CD4-positive, alpha-beta T cell treated with Interleukin-10 for 1 hour (primary cell): ENCODE data around the gene SLC26A3.

Experiments used
- DNase-seq: peaks from one replicate; pipeline ENCODE4 v3.0.0-alpha.2; 2020

Gene SLC26A3

DNA sequence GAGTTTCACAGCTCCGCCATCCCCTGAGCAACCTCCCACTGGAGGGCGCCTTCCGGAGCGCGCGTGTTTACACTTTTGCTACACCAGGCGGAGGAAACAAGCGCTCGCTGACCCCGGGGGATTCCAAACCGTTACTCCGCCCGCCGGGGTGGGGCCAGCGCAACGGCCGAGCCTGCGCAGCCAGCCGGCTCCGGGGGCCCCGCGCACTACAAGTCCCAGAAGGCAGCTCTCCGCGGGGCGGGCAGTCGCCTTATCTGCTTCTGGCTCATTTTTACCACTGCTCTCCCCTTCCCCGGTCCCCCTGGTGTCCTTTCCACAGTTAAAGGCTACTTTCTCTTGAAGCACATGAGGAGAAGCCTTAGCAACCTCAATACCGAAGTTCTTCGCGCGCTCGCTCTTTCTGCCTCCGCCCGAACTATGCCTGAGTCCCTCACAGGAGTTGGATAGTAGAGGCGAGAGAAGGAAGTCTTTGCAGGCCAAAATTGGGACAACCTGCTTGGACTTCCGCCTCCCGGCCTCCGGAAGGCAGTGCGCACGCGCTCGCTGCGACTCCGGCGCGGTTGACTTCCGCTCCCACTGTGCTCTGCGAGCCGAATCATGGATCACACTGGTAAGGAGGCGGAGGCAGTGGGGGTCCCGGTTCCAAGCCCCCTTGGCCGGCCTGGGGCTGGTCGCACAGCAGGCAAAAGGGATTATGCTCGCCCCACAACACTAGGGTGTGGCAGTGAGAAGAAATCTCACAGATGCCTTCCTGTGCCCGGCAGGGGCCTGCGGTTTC lies 59.3 kb downstream of the SLC26A3 start, which contains the start of gene CBLL1:
Gene CBLL1, plus strand, starts transcription at position 576 of the 778 bp plus-strand sequence. Its CDS starts 22 bp downstream, at position 598.
- DNase-seq = peak; percentile 97

GRCh38 chr7:107742678-107743566 lies 60.1 kb downstream of the SLC26A3 start:
- DNase-seq = no peak

DNA sequence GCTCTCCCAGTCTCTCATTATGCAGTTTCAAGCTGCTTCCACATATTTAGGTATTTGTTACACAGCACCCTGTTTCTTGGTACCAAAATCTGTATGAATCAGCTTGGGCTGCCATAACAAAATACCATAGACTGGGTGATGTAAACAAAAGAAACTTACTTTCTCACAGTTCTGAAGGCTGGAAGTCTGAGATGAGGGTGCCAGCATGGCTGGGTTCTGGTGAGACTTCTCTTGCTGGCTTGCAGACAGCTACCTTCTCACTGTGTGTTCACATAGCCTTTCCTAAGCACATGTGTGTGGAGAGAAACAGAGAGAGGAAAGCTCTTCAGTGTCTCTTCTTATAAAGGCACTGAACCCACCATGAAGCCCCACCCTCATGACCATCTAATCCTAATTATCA lies 74.7 kb downstream of the SLC26A3 start:
- no peak for DNase-seq

DNA sequence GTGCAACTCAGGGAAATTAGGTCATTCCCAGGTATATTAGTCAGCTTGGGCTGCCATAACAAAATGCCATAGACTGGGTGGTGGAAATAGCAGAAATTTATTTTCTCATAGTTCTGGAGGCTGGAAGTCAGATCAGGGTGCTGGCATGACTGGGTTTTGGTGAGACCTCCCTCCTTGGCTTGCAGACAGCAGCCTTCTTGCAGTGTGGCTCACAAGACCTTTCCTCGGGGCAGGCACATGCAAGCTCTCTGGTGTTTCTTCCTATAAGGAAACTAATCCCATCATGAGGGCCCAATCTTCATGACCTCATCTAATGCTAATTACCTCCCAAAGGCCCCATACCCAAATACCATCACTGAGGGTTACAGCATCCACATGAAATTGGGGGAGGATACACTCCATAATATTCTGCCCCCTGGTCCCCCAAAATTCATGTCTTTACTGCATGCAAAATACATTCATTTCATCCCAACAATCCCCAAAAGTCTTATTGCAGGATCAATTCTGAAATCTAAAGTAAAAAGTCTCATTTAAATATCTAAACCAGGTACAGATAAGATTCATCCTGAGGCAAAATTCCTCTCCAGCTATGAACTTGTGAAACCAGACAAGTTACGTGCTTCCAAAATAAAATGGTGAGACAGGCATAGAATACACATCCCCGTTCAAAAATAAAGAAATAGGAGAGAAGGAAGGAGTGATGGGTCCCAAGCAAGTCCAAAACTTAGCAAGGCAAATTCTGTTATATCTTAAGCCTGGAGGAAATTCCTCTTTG lies 76.5 kb downstream of the SLC26A3 start:
- no peak for DNase-seq

GRCh38 chr7:107725138-107725740 lies 77.8 kb downstream of the SLC26A3 start:
- DNase-seq = peak; percentile 63

DNA sequence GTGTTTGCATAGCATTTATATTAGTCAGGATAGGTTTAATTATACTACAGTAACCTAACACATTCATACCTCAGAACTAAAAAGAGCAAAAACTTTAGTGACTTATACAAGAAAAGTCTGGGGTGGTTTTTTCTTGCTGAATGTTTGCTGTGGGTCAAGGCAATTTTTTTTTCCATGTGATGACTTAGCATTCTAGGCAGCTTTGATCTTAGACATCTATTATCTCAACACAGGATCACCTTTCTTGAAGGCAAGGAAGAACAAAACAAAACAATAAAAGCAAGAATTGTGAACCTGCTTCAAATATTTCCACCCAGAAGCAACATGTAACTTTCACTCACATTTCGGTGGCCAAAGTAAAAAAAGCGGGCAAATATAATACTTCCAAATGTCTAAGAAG lies 79.8 kb downstream of the SLC26A3 start:
- no peak for DNase-seq

- no peak for DNase-seq
Measured at GRCh38 chr7:107721286-107721685, 81.7 kb downstream of the SLC26A3 start.

DNA sequence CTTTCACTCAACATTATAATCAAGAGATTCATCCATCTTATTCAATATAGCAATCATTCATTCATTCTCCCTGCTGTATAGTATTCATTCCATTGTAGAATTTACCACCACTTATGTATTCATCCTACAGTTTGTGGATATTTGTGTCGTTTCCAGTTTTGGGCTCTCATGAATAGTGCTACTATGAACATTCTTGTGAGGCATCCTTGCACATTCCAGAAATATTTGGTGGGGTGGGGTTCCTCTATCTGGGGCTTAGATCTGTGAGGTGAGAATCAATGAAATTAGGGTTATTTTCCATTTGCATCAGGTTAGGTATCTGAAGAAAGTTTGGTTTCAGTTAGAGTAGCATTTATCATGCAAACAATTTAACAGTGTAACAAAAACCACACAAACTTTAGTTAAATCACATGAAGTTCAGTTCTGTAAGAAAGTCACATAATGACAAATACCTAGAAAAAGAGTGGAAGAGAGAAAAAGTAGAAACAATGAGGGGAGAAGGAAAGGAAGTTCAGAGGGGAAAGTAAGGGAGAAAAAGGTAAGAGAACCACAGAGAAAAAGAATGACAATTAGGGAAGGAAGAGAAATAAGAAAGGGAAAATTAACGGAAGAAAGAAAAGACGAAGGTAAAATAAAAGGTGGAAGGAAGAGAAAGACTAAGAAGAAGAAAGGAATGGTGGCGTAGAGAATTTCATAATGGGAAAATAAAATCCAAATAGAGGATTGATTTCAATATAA lies 84.4 kb downstream of the SLC26A3 start:
- DNase-seq = no peak

DNA sequence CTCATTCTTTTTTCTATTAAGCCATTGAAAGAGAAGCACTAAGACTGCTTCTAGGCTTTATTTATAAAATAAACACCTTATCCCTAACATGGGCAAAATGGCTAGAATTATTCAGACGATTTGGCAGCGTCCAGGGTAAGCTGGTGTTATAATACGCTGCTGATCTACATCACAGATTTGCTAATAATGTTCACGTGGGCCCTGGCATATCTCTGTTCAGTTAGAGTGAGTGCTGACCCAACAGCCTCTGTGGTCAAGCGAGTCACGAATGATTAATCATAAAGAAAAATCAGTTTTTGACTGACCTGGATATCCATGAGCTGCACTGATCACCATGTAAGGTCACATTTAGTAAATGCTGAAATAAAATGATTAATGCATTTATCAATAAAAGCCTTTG lies 87.5 kb downstream of the SLC26A3 start:
- DNase-seq = no peak
